Uterus (tissue), 2 donors: ENCODE data around the gene TDRD10.

ENCODE experiments used
- POLR2A ChIP-seq, 2 donors: fragments of 450-650 bp; IDR thresholded peaks; one replicate each; pipeline ENCODE4 v1.6.1; 2016; ENCODE audit warnings: antibody characterized with exemption in 2 of 2, mild to moderate bottlenecking in 1 of 2, moderate library complexity in 1 of 2
- TF ChIP-seq, protein P1 (sequence below), 4 experiments: fragments of 200-600 bp in 2 of 4; fragments of 450-650 bp in 2 of 4; sonication (generic) in 2 of 4; IDR thresholded peaks; one replicate each; pipeline ENCODE4 v1.5.1; 2016 to 2019; ENCODE audit warnings: antibody characterized with exemption in 4 of 4, mild to moderate bottlenecking in 2 of 4, moderate library complexity in 1 of 4

DNA sequence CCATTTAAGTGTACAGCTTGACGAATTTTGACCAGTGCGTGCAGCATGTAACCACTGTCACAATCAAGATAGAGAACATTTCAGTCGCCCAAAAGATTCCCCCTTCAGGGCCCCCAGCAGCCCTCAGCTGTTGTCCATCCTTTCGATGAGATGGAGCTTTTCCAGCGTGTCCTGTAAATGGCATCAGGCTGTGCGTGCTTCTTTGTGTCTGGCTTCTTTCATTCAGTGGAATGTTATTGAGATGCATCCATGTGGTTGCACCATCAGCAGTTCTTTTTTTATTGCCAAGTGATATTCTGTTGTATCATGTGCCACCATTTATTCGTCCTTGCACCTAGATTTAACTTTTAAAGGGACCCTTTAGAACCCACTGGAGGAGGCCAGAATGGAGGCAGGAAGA, 34.6 kb downstream of the TDRD10 start:
- TF ChIP-seq, protein P1, sequence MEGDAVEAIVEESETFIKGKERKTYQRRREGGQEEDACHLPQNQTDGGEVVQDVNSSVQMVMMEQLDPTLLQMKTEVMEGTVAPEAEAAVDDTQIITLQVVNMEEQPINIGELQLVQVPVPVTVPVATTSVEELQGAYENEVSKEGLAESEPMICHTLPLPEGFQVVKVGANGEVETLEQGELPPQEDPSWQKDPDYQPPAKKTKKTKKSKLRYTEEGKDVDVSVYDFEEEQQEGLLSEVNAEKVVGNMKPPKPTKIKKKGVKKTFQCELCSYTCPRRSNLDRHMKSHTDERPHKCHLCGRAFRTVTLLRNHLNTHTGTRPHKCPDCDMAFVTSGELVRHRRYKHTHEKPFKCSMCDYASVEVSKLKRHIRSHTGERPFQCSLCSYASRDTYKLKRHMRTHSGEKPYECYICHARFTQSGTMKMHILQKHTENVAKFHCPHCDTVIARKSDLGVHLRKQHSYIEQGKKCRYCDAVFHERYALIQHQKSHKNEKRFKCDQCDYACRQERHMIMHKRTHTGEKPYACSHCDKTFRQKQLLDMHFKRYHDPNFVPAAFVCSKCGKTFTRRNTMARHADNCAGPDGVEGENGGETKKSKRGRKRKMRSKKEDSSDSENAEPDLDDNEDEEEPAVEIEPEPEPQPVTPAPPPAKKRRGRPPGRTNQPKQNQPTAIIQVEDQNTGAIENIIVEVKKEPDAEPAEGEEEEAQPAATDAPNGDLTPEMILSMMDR (IDR thresholded peaks at IDR 0.05) = no peak
- TF ChIP-seq POLR2A (IDR thresholded peaks at IDR 0.05) = no peak
